ENCODE data around the gene SIL1. TPM values are rescaled to one million over a fixed set of nuclear protein-coding genes. Genes with fewer than 3 reads are reported as not detected.

SIL1 gene
- polyA plus RNA-seq, 2 of the 4 experiments (the other 2 are of a cell fraction), result 27.6 to 45.5 TPM

GRCh38 chr5:138985256-138985655, 212.9 kb downstream of the SIL1 start:
- TF ChIP-seq ZC3H11A (IDR thresholded peaks at IDR 0.05), result no peak
- Histone ChIP-seq H3K27ac (no peak overlapping the region), H3K4me2 (no peak overlapping the region), H3K9me3 (no peaks in the 10 kb centered on the region), H3K4me3 (no peak overlapping the region), H3K4me1 (no peaks in the 10 kb centered on the region)
- POLR2A ChIA-PET, result no interaction called here
- DNase-seq (ENCODE audit: low read depth in 1 of 2, low spot score in 1 of 2) (no peak), FAIRE-seq (no peak), ATAC-seq (no peak)
- WGBS (ENCODE audit: missing lambda C conversion rate), result 86% methylated on average over 4 of the region's 4 CpGs
- CTCF ChIA-PET, result interaction anchor here (1.4 kb wide), 1 partner anchor 13 kb away, joined by 3 read pairs; no protein-coding TSS in a partner anchor

GRCh38 chr5:138983984-138984383, 214.2 kb downstream of the SIL1 start:
- TF ChIP-seq ZSCAN20 (CRISPR knock-in tag; IDR thresholded peaks at IDR 0.05) (no peak), KDM1A (IDR thresholded peaks at IDR 0.05; ENCODE audit: low read depth) (no peak), RFX5 (IDR thresholded peaks at IDR 0.05) (no peak), ELK1 (IDR thresholded peaks at IDR 0.05; ENCODE audit: low read depth, low read length) (no peak), FOSL2 (IDR thresholded peaks at IDR 0.05) (no peak), FOSL2 (CRISPR knock-in tag; IDR thresholded peaks at IDR 0.05) (no peak), HEYL (CRISPR knock-in tag; IDR thresholded peaks at IDR 0.05) (no peak), HOXB13 (CRISPR knock-in tag; IDR thresholded peaks at IDR 0.05; ENCODE audit: low read depth) (no peak), JUNB (IDR thresholded peaks at IDR 0.05) (no peak), MAZ (IDR thresholded peaks at IDR 0.05; ENCODE audit: borderline replicate concordance, low read depth, low read length) (no peak), RCOR1 (IDR thresholded peaks at IDR 0.05; ENCODE audit: low read depth, low read length) (no peak), EP300 (IDR thresholded peaks at IDR 0.05) (no peak), JUN (IDR thresholded peaks at IDR 0.05) (no peak), FOSB (CRISPR knock-in tag; IDR thresholded peaks at IDR 0.05) (no peak), MAFK (IDR thresholded peaks at IDR 0.05; ENCODE audit: partially characterized antibody) (no peak), NPAS2 (CRISPR knock-in tag; IDR thresholded peaks at IDR 0.05; ENCODE audit: borderline replicate concordance) (no peak), TFCP2L1 (CRISPR knock-in tag; IDR thresholded peaks at IDR 0.05) (no peak)
- CTCF ChIA-PET, result interaction anchor here (0.6 to 1.2 kb wide), 5 partner anchors 12 to 178 kb away, joined by 3 to 5 read pairs (median 3); no protein-coding TSS in a partner anchor
- no peak for DNase-seq (ENCODE audit: low read depth in 1 of 2, low spot score in 1 of 2)
- no peak for ATAC-seq
- WGBS (ENCODE audit: missing lambda C conversion rate), result 94% methylated on average over 2 of the region's 2 CpGs
- POLR2A ChIA-PET, result no interaction called here
- H3K4me3 ChIP-seq, result no peak overlapping the region
- H3K4me2 ChIP-seq, result no peak overlapping the region
- H3K9me3 ChIP-seq, result no peaks in the 10 kb centered on the region
- FAIRE-seq, result no peak
- no peaks in the 10 kb centered on the region for H3K4me1 ChIP-seq
- H3K27ac ChIP-seq, result no peak overlapping the region

- WGBS (ENCODE audit: missing lambda C conversion rate), result 96% methylated on average over 7 of the region's 7 CpGs
- FAIRE-seq, result no peak
- ChIA-PET CTCF (no interaction called here), POLR2A (no interaction called here)
- Histone ChIP-seq H3K4me3 (no peak overlapping the region), H3K9me3 (no peaks in the 10 kb centered on the region), H3K4me1 (peaks cover 3% of the 10 kb centered on the region; the same call in 1 of the 3 replicates), H3K4me2 (no peak overlapping the region), H3K27ac (no peak overlapping the region)
- ATAC-seq, result no peak
- TF ChIP-seq FOSL2 (IDR thresholded peaks at IDR 0.05) (no peak), FOSL2 (CRISPR knock-in tag; IDR thresholded peaks at IDR 0.05) (no peak), POLR2A (IDR thresholded peaks at IDR 0.05; ENCODE audit: low read length) (no peak), MAZ (IDR thresholded peaks at IDR 0.05; ENCODE audit: borderline replicate concordance, low read depth, low read length) (no peak), BCL3 (IDR thresholded peaks at IDR 0.05) (no peak), RCOR1 (IDR thresholded peaks at IDR 0.05; ENCODE audit: low read depth, low read length) (no peak), RAD21 (conservative IDR thresholded peaks at IDR 0.05 in 1 of 2, IDR thresholded peaks at IDR 0.05 in 1 of 2) (no peak), RARB (CRISPR knock-in tag; IDR thresholded peaks at IDR 0.05) (no peak), KDM1A (IDR thresholded peaks at IDR 0.05; ENCODE audit: low read depth) (no peak), USF2 (IDR thresholded peaks at IDR 0.05) (no peak), HOXB5 (CRISPR knock-in tag; IDR thresholded peaks at IDR 0.05) (no peak), EHF (CRISPR knock-in tag; IDR thresholded peaks at IDR 0.05) (no peak), MYC (IDR thresholded peaks at IDR 0.05; ENCODE audit: borderline replicate concordance, low read length) (no peak), JUN (IDR thresholded peaks at IDR 0.05) (no peak)
- no peak for DNase-seq (ENCODE audit: low read depth in 1 of 2, low spot score in 1 of 2)
These were observed 216.6 kb downstream of the SIL1 start for GRCh38 chr5:138981586-138981985.

All from A549 (cell line).